WTC11 (cell line): Measurements from ENCODE around the gene REXO2.

ENCODE experiments used
- CTCF ChIP-seq: fragments of 200-600 bp; IDR thresholded peaks from 2 replicates; pipeline ENCODE4 v1.8.0; 2022; ENCODE audit warnings: antibody characterized with exemption
- E2F1 ChIP-seq: sonication (generic); formaldehyde crosslinking; IDR thresholded peaks from 2 replicates; pipeline ENCODE4 v1.8.0; 2022; ENCODE audit warnings: mild to moderate bottlenecking, missing genetic modification reagents
- ETV6 ChIP-seq: sonication (generic); formaldehyde crosslinking; IDR thresholded peaks from 2 replicates; pipeline ENCODE4 v1.8.1; 2022; ENCODE audit warnings: mild to moderate bottlenecking, missing genetic modification reagents
- HMGA2 ChIP-seq: fragments of 250-450 bp; sonication (Bioruptor Pico); IDR thresholded peaks from 2 replicates; pipeline ENCODE4 v1.4.0; 2021; ENCODE audit warnings: mild to moderate bottlenecking, moderate library complexity
- NR1H2 ChIP-seq: sonication (generic); formaldehyde crosslinking; IDR thresholded peaks from 2 replicates; pipeline ENCODE4 v1.9.0; 2021; ENCODE audit warnings: mild to moderate bottlenecking, moderate library complexity, missing genetic modification reagents
- NR2C2 ChIP-seq: sonication (generic); formaldehyde crosslinking; IDR thresholded peaks from 2 replicates; pipeline ENCODE4 v1.8.0; 2022; ENCODE audit warnings: mild to moderate bottlenecking, missing genetic modification reagents
- USF1 ChIP-seq: sonication (generic); formaldehyde crosslinking; IDR thresholded peaks from 2 replicates; pipeline ENCODE4 v1.8.0; 2022; ENCODE audit warnings: mild to moderate bottlenecking, missing genetic modification reagents

- no peak for TF ChIP-seq USF1 (CRISPR knock-in tag)
- no peak for TF ChIP-seq CTCF
- no peak for TF ChIP-seq HMGA2 (CRISPR knock-in tag)
- TF ChIP-seq NR2C2 (CRISPR knock-in tag) = no peak
- no peak for TF ChIP-seq E2F1 (CRISPR knock-in tag)
- TF ChIP-seq NR1H2 (CRISPR knock-in tag) = no peak
- no peak for TF ChIP-seq ETV6 (CRISPR knock-in tag)
Observed at GRCh38 chr11:114483929-114484328, 44.7 kb downstream of the REXO2 start.
